ENCODE results near the gene PTPRE.
A peak's percentile ranks its signal among the peaks of the same experiment; 100 is the strongest.

DNA sequence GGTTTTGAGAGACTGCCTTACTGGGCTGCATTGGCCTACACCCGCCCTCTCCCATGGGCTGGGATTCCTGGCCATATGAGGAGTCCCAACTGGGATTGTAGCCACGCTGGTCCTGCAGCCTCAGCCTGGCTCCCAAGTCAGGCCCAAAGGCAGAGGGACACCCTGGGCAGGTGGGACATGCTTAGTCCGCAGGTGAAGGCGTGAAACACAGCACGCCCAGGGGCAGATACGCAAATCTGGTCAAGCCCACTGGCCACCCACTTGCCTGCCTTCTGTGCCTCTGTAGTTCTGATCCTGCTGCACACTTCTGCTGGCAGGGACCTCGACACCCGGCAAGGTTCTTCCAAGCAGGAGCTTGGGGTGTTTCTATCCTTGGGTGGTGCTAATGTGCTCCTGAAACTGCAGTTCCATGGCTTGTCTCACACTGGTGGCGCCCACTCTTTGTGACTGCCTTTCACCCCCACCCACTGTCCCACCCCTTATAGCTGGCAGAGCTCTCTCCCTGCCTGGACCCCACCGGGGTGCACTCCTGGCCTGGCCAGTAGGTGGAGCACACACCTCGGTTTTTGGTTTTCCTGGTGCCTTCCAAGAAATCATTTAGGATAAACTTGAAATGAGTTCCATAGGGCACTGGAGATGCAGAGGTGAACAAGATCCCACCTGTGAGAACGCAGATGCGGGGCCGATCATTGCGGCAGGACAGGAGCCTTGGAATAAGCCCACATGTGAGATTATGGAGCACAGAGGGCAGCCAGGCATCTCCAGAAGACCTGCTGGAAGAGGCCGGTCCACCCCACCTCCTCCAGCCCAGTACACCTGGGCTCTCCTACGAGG, 171.4 kb downstream of the PTPRE start:
- TF ChIP-seq, protein P1, sequence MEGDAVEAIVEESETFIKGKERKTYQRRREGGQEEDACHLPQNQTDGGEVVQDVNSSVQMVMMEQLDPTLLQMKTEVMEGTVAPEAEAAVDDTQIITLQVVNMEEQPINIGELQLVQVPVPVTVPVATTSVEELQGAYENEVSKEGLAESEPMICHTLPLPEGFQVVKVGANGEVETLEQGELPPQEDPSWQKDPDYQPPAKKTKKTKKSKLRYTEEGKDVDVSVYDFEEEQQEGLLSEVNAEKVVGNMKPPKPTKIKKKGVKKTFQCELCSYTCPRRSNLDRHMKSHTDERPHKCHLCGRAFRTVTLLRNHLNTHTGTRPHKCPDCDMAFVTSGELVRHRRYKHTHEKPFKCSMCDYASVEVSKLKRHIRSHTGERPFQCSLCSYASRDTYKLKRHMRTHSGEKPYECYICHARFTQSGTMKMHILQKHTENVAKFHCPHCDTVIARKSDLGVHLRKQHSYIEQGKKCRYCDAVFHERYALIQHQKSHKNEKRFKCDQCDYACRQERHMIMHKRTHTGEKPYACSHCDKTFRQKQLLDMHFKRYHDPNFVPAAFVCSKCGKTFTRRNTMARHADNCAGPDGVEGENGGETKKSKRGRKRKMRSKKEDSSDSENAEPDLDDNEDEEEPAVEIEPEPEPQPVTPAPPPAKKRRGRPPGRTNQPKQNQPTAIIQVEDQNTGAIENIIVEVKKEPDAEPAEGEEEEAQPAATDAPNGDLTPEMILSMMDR (IDR thresholded peaks at IDR 0.05), result peak; percentile 80
- TF ChIP-seq RCOR1 (IDR thresholded peaks at IDR 0.05; ENCODE audit: low read length) (no peak), RFX5 (IDR thresholded peaks at IDR 0.05; ENCODE audit: low read length) (no peak), SMC3 (IDR thresholded peaks at IDR 0.05; ENCODE audit: low read depth, low read length) (peak; percentile 85), POLR2AphosphoS5 (IDR thresholded peaks at IDR 0.05; ENCODE audit: low read depth, low read length) (no peak), YY1 (IDR thresholded peaks at IDR 0.05; ENCODE audit: low read depth) (no peak), TCF12 (IDR thresholded peaks at IDR 0.05) (no peak), EZH2phosphoT487 (IDR thresholded peaks at IDR 0.05; ENCODE audit: borderline replicate concordance, low read depth) (no peak)
- TF ChIP-seq, protein P2, sequence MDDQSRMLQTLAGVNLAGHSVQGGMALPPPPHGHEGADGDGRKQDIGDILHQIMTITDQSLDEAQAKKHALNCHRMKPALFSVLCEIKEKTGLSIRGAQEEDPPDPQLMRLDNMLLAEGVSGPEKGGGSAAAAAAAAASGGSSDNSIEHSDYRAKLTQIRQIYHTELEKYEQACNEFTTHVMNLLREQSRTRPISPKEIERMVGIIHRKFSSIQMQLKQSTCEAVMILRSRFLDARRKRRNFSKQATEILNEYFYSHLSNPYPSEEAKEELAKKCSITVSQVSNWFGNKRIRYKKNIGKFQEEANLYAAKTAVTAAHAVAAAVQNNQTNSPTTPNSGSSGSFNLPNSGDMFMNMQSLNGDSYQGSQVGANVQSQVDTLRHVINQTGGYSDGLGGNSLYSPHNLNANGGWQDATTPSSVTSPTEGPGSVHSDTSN (IDR thresholded peaks at IDR 0.05), result no peak
